VCaP (cell line): ENCODE results near the gene OR2T35.

Experiments
- H3K27ac ChIP-seq: fragments of 450-650 bp; 2 replicates; pipeline ENCODE4 v1.5.1; 2017
- TF ChIP-seq, protein P1 (sequence below): fragments of 450-650 bp; conservative IDR thresholded peaks from 2 replicates; pipeline ENCODE4 v1.5.1; 2017; ENCODE audit warnings: mild to moderate bottlenecking, moderate library complexity

The OR2T35 gene

DNA sequence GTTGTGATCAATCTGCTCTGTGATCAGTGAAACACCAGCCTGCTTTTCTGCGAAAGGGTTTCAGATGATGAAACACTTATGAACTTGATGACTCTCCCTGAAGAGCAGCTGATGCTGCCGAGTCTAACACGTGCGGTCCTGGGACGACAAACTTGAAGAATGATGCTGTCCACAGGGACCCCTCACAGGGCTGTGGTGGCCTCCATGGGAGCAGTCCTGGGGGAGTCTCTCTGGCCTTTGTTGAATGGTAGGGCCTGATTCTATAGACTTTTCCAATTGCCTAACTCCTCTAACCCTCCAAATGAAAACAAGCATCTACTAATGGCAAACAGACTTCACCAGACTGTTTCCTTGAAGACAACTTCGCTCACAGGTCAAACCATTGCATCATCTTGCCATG, 47.5 kb downstream of the OR2T35 start, which contains the start of gene OR2T10:
TSS of gene OR2T10 (minus strand) at position 112 of the 400 bp plus-strand sequence. CDS start 3,932 bp downstream, outside the sequence.
- no peak within 1 kb of the TSS for H3K27ac ChIP-seq
- TF ChIP-seq, protein P1, sequence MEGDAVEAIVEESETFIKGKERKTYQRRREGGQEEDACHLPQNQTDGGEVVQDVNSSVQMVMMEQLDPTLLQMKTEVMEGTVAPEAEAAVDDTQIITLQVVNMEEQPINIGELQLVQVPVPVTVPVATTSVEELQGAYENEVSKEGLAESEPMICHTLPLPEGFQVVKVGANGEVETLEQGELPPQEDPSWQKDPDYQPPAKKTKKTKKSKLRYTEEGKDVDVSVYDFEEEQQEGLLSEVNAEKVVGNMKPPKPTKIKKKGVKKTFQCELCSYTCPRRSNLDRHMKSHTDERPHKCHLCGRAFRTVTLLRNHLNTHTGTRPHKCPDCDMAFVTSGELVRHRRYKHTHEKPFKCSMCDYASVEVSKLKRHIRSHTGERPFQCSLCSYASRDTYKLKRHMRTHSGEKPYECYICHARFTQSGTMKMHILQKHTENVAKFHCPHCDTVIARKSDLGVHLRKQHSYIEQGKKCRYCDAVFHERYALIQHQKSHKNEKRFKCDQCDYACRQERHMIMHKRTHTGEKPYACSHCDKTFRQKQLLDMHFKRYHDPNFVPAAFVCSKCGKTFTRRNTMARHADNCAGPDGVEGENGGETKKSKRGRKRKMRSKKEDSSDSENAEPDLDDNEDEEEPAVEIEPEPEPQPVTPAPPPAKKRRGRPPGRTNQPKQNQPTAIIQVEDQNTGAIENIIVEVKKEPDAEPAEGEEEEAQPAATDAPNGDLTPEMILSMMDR: no peak

DNA sequence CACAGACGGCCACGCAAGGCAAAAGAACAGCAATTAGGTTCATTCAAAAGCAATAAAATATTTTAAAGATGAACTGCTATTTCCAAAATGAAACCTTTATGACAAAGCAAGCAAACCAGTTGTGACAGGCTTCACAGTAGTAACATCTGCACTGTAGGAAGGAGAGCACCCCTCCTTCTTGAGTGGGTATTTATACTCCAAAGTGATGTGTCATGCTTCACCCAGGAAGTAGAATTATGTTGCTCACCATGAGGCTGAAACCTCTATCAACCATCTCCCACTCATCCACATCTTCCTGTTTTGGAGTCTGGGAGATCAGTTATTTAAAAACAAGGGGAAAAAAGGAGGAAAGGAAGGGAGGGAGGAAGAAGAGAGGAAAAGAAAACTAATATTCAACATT, 48.5 kb downstream of the OR2T35 start:
- H3K27ac ChIP-seq: no peak overlapping the region
- TF ChIP-seq, protein P1: no peak

DNA sequence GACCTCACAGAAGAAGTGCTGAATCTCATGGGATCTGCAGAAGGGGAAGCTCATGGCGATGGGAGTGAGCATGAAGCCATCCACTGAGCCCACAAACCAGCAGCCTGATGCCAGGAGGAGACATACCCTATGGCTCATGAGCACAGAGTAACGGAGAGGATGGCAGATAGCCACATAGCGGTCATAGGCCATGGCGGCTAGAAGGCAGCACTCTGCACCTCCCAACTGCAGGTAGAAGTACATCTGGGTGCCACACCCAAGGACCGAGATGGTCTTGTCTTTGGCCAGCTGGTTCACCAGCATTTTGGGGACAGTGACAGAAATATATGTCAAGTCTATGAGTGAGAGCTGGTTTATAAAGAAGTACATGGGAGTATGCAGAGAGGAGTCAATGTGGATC, 51.9 kb downstream of the OR2T35 start:
- TF ChIP-seq, protein P1: no peak
- H3K27ac ChIP-seq: no peak overlapping the region

DNA sequence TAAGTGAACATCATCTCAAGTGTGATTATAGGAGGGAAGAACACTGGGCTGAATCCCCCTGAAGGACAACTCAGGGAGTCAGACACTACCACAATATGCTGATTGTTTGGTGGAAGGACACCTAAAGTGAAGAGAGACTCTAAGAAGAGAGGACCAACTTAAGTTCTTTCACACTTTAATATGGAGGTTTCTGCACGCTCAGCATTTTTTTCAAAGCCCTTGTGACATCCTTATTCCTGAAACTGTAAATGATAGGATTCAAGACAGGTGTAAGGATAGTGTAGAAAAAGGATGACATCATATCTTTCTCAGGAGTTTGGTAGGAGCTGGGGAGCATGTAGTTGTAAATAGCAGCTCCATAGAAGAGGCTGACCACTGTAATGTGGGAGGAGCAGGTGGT, 52.4 kb downstream of the OR2T35 start:
- no peak overlapping the region for H3K27ac ChIP-seq
- TF ChIP-seq, protein P1: no peak

DNA sequence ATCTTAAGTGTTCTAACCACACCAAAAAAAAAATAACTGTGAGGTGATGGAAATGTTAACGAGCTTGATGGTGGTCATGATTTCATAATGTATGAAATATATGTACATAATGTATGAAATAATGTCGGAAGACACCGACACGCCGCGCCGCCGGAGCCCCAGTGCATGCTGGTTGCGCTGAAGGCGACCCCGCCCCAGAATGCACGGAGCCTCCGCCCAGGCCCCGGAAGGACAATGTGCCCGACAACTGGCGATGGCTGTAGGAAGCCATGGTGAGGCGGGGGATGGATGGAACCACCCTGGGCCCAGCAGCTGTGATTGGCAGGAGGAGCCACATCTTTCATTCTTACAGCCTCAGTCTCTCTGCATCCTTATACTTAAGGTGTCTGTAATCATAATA, 55.0 kb downstream of the OR2T35 start:
- no peak overlapping the region for H3K27ac ChIP-seq
- TF ChIP-seq, protein P1: no peak

DNA sequence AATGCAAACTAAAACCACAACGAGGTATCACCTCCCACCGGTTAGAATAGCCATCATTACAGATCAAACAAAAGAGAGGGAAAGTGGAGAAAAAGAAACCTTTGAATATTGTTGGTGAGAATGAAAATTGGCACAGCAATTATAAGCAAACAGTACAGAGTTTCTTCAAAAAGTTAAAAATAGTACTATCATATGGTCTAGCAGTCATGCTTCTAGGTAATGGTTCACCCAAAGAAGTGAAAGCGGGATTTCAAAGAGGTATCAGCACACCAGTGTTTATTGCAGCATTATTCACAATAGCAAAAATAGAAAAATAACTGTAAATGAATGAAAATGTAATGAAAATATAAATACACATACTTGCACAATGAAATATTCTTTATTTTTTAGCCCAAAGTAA, 55.7 kb downstream of the OR2T35 start:
- TF ChIP-seq, protein P1: no peak
- H3K27ac ChIP-seq: no peak overlapping the region
